HG03457 (cell line): ENCODE measurements around the gene PAH.

Source experiments
- ATAC-seq: cut with Tn5 transposase; IDR thresholded peaks from one replicate; pipeline ENCODE4 v1.9.1; 2021; ENCODE audit warnings: moderate number of reproducible peaks; ENCODE audit not compliant: unreplicated experiment

Gene PAH

DNA sequence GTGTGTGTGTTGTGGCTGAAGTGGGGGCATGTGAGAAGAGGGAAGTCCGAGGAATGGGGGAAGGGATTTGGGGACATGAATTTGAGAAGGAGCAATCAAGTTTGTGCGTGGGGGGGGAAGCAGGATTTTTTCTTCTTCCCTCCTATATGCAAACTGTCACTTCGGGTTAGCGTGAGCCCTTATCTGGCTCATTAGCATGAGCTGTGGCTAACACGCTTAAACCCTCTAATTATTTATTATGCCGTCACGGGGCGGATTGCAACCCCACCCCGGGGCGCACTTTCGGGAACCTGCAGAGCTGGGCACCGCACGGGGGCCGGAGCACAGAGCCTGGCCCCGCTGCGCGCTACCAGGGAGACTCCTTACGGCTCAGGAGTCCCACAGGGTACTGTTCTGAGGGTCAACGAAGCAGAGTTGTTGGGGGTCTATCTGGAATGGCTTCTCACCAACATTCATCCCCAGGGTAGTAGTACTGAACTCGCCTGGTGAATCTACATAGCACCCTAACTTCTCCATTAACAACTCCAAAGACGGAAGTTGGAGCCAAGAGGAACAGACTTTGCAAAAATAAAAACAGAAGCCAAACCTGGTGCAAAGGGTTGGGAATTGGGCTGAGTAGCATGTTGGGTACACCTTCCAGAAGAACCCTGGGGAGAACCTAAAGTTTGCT, 34.0 kb upstream of the PAH start:
- no peak for ATAC-seq

DNA sequence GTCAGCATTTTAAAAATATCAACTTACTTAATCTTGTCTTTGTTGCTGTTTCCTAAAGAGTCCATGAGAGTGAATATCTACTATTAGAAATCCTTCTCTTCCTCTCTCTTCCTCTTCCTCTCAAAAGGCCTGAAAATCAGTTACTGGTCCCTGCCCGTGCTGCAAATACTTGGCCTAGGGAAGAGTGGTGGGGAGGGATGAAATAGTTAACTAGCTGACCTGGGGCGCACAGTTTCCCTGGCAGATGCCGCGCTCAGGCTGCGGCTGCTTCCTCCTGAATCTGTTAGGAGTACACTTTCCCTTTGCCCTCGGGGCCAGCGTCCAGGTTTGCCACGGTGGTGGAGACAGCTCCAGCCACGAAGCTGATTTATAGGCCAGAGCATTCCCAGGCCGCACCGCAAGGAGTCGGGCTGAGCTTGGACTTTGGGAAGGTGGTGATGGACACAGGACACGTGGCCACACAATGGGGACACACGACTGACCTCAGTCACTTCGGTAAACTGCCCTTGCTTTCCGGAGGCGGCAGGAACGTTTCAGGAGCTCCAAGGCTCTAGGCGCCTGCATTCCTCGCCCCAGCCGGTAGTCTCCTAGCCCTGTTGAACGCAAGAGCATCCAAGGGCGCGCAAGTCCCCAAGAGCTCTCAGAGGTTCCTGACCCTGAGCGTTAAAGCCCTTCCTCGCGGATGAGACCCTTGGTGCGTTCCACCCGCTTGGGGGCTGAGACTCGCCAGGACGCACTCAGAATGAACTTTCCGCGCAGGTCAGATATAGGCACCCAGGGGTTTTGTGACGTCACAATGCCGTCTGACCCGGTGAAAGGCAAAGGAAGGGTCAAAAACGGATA, 33.3 kb upstream of the PAH start:
- ATAC-seq = no peak

DNA sequence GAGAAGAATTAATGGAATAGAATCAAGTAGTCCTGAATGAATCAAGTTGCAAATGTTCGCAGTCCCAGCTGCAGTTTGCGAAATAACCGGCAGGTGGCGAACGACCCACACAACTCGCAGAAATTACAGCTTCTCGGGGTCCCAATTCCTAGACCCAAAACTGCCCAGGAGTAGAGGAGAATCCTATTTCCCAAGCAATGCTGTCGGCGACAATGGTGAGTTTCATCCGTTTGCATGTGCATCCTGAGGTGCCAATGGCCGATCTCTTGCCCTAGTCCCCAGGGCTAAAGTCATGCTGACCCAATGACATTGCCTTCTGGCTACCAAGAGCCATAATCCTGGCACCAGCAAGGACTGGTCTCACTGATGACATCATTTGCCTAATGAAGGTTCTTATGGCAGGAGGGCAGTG, 31.9 kb upstream of the PAH start:
- no peak for ATAC-seq

DNA sequence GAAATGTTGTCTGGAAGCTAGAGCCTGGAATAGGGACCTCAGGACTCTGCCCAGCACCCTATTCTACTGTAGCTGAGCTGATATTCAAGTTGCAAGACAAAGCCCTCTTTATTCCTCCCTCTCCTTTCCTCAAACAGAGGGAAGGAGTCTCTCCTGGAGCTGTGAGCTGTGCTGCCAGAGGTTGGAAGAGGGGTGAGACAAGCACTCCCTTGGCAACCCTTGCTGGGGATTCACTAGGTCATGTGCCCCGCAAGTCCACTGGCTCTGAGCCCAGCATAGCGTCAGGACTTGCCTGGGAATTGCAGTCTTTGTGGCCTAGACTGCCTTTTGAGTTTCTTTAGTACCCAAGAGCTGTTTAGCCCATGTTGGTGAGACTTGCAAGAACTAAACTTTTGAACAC, 29.0 kb upstream of the PAH start:
- ATAC-seq = no peak

DNA sequence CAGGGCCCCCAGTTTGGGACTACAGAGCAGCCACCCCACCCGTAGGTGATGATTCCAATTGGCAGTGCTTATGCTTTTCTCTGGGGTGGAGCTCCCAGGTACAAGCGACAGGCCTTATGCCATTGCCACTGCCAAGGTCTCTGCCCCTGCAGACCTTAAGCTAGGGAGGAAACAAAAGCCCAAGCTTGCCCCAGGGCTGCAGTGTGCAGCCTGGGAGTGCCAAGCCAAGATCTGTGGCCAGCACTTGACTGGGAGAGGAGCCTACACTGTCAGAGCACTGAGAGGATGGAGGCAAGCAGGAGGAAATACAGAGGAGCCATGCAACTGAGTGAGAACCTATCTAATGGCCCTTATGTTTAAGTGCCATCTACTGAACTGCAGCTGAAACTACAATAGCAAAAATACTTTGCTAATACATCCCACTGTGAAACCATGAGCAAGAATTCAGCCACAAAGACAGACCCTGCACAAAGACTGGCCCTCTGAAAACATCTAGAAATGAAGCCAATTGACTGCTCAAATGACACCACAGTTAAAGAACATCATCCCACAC, 22.7 kb upstream of the PAH start:
- no peak for ATAC-seq

DNA sequence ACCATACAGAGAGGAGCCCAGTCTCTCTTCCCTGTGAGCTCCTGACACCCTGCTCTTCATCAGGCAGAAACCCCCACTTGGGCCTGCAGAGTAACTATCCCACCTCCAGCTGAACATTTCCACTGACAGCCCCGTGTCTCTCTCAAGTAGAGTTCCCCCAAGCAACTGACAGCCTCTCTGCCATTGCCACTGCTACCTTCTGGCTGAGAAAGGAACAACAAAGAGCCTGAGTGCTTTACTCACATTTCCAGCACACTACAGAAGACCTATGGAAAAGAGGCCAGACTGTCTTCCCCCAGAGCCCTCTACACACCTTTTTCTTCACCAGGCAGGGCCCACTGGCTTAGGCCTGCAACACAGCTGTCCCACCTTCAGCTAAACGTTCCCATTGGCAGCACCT, 22.0 kb upstream of the PAH start:
- no peak for ATAC-seq

DNA sequence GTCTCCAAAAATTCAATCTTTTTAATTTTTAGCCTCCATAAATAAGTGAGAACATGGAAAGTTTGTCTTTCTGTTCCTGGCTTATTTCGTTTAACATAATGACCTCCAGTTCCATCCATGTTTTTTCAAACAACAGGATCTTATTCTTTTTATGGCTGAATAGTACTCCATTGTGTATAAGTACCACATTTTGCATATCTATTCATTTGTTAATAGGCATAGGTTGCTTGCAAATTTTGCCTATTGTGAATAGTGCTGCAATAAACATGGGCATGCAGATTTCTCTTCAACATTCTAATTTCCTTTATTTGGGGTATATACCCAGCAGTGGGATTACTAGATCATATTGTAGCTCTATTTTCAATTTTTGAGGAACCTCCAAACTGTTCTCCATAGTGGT, 16.1 kb upstream of the PAH start:
- no peak for ATAC-seq

DNA sequence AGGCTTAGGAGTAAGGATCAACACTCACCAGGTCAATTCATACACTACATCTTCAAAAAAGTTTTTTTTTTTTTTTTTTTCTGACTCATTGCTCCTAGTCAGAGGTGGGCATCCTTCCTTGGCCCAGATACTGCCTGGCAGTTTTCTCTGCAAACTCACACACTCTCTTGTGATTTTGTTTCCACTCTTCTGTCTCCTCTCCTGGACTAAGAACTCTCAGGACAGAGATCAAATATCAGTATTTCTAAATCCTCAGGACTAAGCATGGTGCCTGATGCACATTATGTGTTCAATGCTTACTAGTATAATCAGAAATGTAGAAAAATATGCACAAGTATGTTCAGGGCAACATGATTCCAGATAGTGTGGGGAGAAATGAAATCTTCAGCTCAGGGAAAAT, 10.2 kb upstream of the PAH start:
- no peak for ATAC-seq

DNA sequence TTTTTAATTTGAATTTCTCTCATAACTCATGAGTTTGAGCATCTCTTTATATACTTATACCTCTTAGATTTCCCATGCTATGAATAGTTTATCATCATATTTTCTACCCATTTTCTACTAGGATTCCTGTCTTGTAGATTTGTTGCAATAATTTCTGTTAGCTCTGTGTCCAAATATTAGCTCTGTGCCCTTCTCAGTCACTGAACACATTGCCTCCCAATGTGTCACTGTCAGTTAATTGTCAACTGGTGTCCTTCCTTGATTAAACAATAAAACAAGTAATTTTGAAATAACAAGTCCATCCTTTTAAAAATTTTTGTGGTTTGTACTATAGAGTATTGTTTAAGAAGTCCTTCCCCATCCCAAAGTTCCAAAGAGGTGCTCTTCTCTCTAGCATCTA, 4.2 kb upstream of the PAH start:
- ATAC-seq = no peak

DNA sequence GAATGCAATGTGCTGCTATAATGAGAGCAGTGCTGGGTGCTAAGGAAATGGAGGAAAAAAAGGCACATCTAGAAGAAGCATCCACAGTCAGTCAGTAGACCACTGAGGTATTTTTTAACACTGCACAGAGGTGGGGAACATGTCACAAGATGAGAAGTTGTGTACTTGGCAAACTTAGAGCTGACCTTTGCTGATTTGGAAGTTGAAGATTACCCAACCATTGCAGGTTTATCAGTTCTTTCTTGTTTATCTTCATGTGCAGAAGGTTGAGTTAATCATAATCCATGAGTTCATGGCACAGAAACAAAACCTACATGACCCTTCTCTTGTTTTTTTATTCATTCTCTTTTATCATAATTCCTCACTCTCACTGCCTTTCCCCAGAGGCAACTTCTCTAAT, 3.2 kb upstream of the PAH start:
- no peak for ATAC-seq

DNA sequence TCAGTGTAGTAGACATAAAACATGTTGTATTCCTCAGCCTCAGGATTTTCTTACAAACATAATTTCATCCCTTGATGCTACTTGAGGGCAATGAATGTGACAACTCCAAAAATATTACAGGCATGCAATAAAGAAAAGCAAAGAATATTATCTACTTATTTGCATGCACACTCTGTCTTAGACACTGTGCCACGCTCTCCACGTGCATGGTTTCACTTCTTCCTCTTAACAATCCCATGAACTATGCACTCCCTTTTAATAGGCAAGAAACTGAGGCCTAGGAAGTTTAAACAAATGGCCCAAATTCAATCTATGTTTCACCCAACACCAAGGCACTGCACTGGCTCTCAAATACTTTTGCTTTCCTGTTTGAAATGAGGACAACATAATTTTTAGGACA, 1.8 kb upstream of the PAH start:
- ATAC-seq = no peak

DNA sequence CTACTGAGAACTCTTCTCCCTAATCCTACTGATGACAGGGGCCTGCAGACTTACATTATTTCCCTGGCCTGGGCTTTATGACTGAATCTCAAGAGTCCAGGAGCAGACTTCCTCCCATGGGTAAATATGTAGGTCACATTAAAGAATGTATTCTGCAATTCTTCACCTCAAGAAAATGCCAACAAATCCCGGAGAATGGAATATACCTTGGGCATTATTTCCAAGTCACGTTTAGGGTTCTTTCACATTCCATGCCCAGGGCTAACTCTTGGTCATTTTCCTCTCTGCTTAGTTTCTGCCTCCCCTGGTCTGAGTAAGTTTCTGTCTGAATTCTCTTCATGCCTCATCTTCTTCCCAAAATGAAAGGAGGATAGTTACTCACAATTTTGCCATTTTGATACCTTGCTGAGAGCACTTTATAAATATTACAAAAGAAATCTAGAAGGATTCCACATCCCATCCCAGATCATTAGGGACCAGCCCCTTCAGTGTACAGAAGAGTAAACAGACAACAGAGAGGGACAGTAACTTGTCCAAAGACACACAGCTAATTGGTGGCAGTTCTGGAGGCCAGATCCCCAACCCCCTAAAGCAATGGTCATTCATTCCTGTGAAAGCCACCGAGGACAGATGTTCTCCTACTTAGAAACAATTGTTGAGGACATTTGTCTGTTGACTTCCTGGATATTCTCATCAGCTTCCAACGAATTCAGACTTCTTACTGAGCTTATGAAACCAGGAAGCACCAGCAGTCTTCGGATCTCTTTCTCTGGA, 605 bp downstream of the PAH start:
- no peak for ATAC-seq

DNA sequence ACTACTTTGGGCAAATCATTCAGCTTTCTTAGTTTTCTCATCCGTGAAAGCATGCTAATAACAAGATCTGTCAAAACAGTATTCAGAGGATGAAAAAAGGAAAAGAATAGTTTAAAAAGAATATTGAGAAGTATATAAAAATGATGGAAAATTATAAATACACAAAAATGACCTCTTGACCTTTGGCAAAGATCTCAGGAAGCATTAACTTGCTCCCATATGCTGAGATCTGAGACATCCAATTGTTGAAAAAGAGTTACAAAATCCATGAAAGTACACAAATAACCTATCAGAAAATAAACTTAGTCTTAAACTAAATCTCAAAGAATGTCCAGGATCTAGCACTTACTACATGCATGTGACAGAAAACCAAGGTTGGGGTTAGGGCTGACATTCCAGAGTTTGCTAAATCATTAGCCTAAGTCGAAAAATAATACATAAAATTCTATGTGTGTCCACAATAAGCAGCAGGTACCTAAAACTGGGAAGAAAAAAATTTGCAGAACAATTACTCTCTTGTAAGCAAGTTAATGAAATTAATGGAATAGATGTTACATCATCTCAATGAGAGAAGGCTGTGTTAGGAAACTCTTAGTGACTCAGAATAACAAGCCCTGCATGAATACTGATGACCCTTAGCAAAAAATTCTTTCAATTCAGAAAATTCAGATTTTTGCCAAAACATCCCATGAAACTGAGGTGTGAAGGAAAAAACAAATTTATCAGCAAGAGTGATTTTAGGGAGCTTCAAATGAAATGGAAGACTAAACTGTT, 3.4 kb downstream of the PAH start:
- no peak for ATAC-seq

DNA sequence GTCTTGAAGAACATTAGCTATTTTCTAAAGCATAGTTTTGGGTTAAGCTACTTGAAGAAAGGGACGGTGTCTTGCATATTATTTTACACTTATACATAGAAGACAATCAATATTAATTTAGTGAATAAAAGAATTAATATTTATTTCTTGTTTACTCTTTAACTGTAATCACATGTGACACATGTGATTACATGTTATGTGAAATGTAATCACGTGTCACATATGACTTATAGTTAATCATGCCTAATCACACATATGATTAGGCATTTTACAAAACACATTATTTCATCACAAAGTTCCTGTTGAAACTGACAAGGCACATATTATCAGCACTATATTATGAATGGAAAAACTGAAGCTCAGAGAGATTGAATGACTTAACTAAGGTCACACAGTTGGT, 4.8 kb downstream of the PAH start:
- no peak for ATAC-seq

DNA sequence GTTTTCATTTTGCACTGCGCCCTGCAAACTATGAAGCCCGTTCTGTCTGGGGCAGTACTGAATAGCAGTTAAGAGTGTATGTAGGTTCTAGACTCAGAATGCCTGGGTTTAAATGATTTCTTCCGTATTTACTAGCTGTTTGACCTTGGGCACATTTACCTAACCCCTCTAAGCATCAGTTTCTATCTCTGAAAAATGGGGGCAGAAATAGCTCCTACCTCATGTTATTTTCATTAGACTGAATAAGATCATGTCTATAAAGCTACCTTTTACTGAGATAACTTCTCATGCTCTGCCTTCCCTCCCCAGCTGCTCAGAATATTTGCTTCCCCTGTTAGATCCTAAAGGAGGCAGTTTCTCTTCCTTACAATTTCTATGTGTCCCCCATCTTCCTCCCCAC, 5.7 kb downstream of the PAH start:
- ATAC-seq = no peak

DNA sequence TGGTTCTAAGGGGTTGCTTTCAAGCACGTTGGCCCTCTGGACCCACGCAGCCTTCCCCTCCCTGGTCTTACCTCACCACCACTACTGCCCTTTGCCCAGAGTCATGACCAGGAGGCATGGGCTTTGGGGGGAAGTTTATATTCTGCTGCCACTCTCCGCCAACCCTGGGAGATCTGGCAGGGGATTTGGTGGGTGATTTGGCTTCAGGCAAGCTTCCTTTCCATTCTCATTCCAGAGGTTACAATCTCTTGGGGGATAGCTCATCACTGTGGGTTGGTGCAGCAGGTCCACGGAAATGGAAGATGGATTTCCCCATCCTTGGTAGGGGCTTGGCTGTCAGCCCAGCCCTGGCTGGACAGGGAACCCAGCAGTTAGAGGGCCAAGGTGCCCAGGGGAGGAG, 6.3 kb downstream of the PAH start:
- ATAC-seq = no peak

DNA sequence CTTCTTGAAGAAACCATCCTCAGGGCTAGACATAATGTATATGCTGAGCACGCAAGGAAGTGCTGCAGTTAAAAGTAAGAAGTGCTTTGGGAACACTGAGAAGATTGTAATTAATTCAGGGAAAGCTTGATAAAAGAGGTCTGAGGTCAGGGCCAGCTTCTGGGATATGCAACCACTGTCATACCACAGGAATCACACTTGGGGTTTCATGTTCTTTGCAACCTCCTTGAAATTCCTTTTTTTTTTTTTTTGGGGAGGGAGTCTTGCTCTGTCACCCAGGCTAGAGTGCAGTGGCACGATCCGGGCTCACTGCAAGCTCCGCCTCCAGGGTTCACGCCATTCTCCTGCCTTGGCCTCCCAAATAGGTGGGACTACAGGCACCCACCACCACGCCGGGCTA, 6.9 kb downstream of the PAH start:
- no peak for ATAC-seq

DNA sequence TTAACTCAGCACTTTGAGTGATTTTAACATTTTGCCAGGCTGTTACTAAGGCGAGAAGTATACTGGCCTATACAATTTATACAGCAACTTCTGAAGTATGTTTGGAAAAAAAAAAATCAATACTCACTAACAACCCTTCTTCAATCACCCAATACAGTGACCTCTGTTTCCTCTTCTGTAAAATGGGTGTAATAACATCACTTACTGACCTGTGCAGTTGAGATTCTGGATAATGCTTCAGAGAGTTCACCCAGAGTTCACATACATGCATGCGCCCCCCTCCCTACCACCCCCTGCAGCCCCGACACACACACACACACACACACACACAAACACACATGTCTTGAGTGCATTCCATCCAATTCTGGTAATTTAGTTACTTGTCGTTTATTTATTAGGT, 9.1 kb downstream of the PAH start:
- no peak for ATAC-seq

DNA sequence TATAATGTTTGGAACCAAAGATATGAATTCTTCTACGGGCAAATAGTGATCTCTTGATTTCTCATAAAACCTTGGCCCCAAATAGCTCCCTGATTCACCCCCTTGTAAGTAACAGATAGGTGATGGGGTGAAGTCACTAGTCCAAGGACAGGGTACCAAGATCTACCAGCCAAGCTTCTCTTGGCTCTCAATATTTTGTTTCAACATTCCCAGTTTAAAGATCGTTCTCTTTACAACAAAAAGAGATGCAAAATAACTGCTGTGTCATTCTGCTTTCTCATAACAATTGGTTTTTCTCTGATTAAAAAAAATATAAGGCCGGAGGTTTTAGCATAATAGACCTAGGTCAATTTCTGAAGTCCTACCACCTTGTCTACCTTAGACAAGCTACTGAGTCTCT, 11.8 kb downstream of the PAH start:
- ATAC-seq = no peak

DNA sequence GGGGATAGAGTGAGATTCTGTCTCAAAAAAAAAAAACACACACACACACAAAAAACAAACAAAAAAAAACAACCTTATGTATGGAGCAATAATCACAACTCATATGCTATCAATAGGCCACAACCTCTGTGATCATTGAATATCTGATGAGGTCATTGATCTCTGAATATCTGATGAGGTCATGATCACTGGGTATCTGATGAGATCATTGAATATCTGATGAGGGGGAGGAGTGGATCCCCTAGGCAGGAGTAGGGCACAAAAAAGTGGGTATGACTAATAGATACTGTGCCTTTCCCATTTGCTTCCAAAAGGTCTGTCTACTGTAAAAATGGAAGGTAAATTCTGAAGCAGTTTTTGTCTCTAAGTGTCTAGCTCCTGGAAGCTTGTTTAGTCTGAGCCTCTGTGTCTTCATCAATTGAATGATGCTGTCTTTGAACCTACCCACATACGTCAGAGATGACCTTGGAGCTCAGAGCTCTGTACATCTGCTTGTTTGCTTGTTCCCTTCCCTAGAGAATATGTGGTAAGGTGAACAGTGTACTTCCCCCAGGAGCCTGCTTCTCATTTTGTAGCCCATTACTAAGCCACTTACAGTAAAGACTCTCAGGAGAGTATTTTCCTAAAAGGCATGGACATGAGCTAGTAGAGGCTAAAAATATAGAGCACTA, 13.6 kb downstream of the PAH start:
- no peak for ATAC-seq
